Osteocyte (in vitro differentiated cells): ENCODE data around the gene KDM4C. TPM values are rescaled to one million over a fixed set of nuclear protein-coding genes. Genes with fewer than 3 reads are reported as not detected.

Experiments used
- DNase-seq: peaks from one replicate; pipeline ENCODE4 v3.0.0; 2021; ENCODE audit warnings: mixed read lengths; ENCODE audit not compliant: unreplicated experiment; ENCODE audit errors: extremely low spot score
- H3K27ac Mint-ChIP-seq: one replicate; pipeline ENCODE4 v1.8.0; 2021; ENCODE audit warnings: mild to moderate bottlenecking, mixed read lengths; ENCODE audit not compliant: unreplicated experiment
- H3K27me3 Mint-ChIP-seq: one replicate; pipeline ENCODE4 v1.8.0; 2021; ENCODE audit warnings: mixed read lengths; ENCODE audit not compliant: unreplicated experiment
- H3K36me3 Mint-ChIP-seq: one replicate; pipeline ENCODE4 v1.8.0; 2021; ENCODE audit warnings: mixed read lengths; ENCODE audit not compliant: unreplicated experiment
- H3K4me1 Mint-ChIP-seq: one replicate; pipeline ENCODE4 v1.8.0; 2021; ENCODE audit warnings: mixed read lengths; ENCODE audit not compliant: unreplicated experiment
- H3K4me3 Mint-ChIP-seq: one replicate; pipeline ENCODE4 v1.8.0; 2021; ENCODE audit warnings: mild to moderate bottlenecking, moderate library complexity, mixed read lengths; ENCODE audit not compliant: unreplicated experiment
- H3K9me3 Mint-ChIP-seq: one replicate; pipeline ENCODE4 v1.8.0; 2021; ENCODE audit warnings: mixed read lengths; ENCODE audit not compliant: unreplicated experiment
- CTCF ChIP-seq: fragments of 200-600 bp; sonication (generic); IDR thresholded peaks from 2 replicates; pipeline ENCODE4 v1.5.0; 2021; ENCODE audit warnings: antibody characterized with exemption, mild to moderate bottlenecking, moderate library complexity
- total RNA-seq: library from RNA; stranded (reverse); gene quantifications from 2 replicates; pipeline ENCODE4 v1.2.1, GENCODE V29; 2021

The KDM4C gene
- total RNA-seq, 1 donor from 2014 or later = 25.3 TPM

GRCh38 chr9:6909181-6909580 lies 151.4 kb downstream of the KDM4C start:
- TF ChIP-seq CTCF = no peak

GRCh38 chr9:6910032-6910431 lies 152.3 kb downstream of the KDM4C start:
- Mint-ChIP-seq H3K4me1 (no peaks in the 10 kb centered on the region), H3K27me3 (no peaks in the 10 kb centered on the region), H3K36me3 (no peaks in the 10 kb centered on the region), H3K27ac (no peak overlapping the region), H3K9me3 (no peaks in the 10 kb centered on the region), H3K4me3 (no peak overlapping the region)
- no peak for DNase-seq
- peak; percentile 64 for TF ChIP-seq CTCF

More at GRCh38 chr9:6909181-6909580, 151.4 kb downstream of the KDM4C start:
- Mint-ChIP-seq H3K9me3 (no peaks in the 10 kb centered on the region), H3K4me1 (no peaks in the 10 kb centered on the region), H3K4me3 (no peak overlapping the region), H3K36me3 (no peaks in the 10 kb centered on the region), H3K27ac (no peak overlapping the region), H3K27me3 (no peaks in the 10 kb centered on the region)
- DNase-seq = no peak

GRCh38 chr9:6910497-6910896 lies 152.7 kb downstream of the KDM4C start:
- no peak for TF ChIP-seq CTCF
- no peaks in the 10 kb centered on the region for H3K4me1 Mint-ChIP-seq

GRCh38 chr9:6911901-6912638 lies 154.3 kb downstream of the KDM4C start:
- H3K4me3 Mint-ChIP-seq = no peak overlapping the region
- H3K9me3 Mint-ChIP-seq = no peaks in the 10 kb centered on the region
- H3K27ac Mint-ChIP-seq = no peak overlapping the region
- H3K4me1 Mint-ChIP-seq = no peaks in the 10 kb centered on the region
- H3K36me3 Mint-ChIP-seq = no peaks in the 10 kb centered on the region
- DNase-seq = no peak
- TF ChIP-seq CTCF = no peak
- H3K27me3 Mint-ChIP-seq = no peaks in the 10 kb centered on the region

More at GRCh38 chr9:6910497-6910896, 152.7 kb downstream of the KDM4C start:
- Mint-ChIP-seq H3K9me3 (no peaks in the 10 kb centered on the region), H3K27ac (no peak overlapping the region), H3K36me3 (no peaks in the 10 kb centered on the region), H3K4me3 (no peak overlapping the region), H3K27me3 (no peaks in the 10 kb centered on the region)
- no peak for DNase-seq

- TF ChIP-seq CTCF = no peak
- Mint-ChIP-seq H3K4me3 (no peak overlapping the region), H3K4me1 (no peaks in the 10 kb centered on the region), H3K27ac (no peak overlapping the region), H3K36me3 (peaks cover 6% of the 10 kb centered on the region), H3K9me3 (no peaks in the 10 kb centered on the region), H3K27me3 (no peaks in the 10 kb centered on the region)
- no peak for DNase-seq
Measured at GRCh38 chr9:6915635-6916034, 157.9 kb downstream of the KDM4C start.
